Measurements from ENCODE around the gene CACNA1D.

The CACNA1D gene

DNA sequence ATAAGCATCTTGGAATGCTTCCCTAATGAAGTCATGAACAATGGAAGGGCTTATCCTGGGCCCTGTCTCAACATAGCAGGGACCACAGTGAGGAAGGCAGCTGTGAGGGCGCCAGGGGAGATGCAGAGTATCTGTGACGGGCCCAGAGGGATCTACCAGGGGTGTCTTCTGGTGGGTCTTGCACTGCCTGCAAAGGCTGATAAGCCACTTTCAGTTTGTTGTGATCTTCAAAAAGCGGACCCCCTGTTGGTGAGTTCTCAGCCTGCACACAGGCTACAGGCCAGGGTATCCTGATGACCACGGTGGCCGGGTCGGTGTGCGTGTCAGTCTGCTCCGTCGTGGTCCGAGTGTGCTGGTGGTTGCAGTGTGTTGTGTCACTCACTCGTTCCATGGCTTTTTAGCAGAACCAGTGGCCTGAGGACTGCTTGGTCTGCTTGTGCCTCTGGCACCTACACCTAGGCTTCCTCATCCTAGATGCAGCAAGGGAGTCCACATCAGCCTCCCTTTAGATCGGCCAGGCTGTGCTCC, 305.0 kb downstream of the CACNA1D start:
- DNase-seq: no peak

DNA sequence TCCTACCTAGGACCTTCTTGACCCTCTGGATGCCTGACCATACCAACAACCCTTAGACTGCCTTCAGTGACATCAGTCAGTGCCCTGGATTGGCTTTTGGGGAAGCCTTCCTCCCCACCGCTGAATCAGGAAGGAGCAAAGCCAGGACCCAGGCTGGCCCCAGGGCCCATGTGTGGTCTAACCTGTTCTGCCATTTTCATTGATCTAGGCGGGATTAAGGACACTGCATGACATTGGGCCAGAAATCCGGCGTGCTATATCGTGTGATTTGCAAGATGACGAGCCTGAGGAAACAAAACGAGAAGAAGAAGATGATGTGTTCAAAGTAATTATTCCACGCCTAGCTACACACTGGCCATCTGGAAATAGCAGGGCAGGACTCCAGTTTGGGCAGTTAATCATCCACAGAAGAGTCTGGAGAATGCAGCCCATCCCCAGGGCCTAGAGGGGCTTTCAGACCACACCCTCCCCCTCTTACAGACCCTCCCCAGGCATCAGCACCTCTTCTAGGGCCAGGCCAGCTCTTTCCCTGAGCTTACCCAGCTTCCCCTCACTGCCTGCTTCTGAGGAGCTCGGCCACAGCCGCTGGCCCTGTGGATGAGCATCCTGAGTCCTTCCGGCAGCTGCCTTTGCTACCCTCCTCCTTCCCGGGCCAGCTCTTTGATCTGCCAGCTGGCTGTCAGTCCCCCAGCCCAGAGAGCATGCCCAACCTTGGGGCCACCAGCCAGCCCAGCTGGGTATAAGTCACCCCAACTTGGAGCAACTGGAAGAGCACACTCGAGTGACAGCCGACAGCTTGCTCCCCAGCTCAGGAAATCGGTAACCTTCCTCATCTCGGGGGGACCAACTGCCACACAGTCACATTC, 305.9 kb downstream of the CACNA1D start:
- DNase-seq: no peak

GRCh38 chr3:53801319-53801718, 306.9 kb downstream of the CACNA1D start:
- no peak for DNase-seq

GRCh38 chr3:53802256-53802880, 308.0 kb downstream of the CACNA1D start:
- no peak for DNase-seq

DNA sequence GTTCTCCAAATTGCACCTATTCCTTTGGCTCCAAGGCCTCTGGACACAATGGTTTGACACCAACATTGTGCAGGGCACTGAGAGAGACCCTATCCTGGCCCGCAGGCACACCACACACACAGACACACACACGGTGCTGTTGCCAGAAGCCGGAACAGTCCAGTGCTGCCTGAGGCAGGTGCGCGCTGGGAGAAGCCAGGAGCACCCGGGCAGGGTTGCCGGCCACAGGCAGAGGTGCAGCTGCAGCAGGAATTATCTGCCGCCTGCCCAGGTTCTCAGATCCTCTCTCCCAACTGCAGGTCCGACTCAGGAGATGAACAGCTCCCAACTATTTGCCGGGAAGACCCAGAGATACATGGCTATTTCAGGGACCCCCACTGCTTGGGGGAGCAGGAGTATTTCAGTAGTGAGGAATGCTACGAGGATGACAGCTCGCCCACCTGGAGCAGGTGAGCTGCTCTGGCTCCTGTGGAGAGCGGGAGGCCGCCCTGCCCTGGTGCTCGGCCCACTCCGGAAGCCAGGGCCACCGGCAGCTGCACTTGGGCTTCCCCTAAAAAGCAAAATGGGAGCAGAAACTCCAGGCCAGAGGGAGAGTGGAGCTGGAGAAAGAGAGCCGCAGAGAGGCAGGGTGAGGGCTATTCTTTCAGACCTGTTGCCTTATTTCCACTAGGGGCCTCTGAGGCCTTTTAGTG, 308.9 kb downstream of the CACNA1D start:
- DNase-seq: no peak

GRCh38 chr3:53803816-53804695, 309.6 kb downstream of the CACNA1D start:
- no peak for DNase-seq

- DNase-seq: no peak
These were observed 310.5 kb downstream of the CACNA1D start for GRCh38 chr3:53804697-53805462.

DNA sequence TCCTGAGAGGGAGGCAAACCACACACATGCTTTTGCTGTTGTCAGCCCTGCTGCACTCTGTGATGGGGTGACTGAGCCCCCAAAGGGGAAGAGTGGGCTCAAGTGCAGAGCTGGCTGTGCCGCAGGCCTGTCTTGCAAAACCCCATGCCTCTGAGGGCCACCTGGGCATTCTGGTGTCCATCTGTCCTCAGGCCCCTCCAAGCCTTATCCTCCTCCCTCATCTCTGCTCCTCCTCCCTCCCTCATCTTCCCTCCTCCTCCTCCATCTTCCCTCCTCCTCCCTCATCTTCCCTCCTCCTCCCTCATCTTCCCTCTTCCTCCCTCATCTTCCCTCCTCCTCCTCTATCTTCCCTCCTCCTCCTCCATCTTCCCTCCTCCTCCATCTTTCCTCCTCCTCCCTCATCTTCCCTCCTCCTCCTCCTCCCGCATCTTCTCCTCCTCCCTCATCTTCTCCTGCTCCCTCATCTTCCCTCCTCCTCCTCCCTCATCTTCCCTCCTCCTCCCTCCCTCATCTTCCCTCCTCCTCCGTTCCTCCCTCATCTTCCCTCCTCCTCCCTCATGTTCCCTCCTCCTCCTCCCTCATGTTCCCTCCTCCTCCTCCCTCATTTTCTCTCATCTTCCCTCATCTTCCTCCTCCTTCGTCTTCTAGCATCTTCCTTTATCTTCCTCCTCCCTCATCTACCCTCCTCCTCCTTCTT, 311.2 kb downstream of the CACNA1D start:
- DNase-seq: no peak

DNA sequence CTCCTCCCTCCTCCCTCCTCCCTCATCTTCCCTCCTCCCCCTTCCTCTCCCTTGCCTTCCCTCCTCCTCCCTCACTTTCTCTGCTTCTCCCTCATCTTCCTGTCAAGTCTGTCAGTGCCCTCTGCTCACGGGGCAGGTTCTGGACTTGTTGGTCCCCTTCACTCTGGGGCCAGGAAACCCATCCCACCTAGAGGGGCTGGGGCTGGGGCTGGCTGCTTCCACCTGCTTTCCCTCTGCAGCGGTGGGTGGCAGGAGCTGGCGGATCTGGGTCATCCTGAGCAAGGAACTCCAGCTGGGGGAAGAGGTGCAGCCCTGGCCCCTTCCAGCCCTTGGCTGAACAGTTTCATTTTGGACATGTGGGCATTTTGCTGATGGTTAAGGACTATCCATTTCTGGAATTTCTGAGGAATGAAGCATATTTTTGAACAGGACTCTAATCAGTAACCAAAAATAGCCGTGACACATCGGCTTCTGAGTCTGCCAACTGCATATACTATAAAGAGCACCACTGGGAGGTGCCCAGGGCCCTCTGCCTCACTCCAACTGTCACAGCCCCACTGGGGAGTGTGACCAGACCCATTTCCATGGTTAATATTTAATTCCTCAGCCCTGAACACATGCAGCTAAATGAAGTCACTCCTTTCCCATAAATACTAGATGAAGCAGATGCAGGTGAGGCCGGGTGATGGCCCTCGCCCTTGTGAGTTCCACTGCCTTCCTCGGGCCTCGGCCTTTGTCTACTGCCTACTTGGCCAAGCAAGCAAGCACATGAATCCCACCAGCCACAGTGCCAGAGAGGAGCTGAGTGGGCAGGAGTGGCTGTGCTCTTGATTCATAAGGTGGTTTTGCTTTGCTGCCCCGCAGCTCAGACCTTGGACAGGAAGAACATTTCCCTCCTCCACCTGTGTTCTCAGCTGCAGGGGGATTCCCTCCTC, 312.0 kb downstream of the CACNA1D start:
- DNase-seq: no peak

- no peak for DNase-seq
These were observed 312.9 kb downstream of the CACNA1D start for GRCh38 chr3:53807117-53807810.

DNA sequence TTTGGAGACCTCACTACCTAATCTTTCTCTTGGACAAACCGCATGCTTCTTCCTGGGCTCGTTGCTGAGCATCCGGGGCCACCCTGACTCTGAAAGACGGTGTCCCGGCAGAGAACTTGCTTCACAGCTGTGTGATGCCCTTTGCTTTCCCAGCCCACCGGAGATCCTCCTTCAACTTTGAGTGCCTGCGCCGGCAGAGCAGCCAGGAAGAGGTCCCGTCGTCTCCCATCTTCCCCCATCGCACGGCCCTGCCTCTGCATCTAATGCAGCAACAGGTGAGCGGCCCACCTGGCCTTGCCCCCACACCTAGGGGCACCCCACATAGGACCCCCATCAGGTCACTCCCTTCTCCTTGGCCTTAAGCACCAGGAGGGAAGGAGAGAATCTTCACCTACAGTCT, 314.1 kb downstream of the CACNA1D start:
- no peak for DNase-seq

DNA sequence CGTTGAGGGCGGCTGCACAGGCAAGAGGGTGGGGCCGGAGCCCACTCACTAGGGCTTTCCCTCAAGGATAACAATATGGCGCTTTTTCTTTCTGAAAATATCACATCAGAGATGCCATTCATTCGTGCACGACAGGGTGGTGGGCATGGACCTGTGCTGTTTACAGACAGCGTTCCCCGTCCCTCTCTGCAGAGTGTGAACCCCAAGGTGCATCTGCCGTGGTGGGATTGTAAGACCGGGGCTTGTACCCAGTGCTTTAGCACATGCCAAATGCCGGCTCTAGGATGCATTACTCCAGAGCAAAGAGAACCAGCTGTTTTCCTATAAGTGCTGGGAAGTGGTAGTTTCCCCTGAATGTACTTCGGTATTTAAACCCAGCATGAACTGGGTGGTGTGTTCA, 314.9 kb downstream of the CACNA1D start:
- DNase-seq: no peak

- DNase-seq: no peak
These were observed 315.5 kb downstream of the CACNA1D start for GRCh38 chr3:53809764-53810400.

DNA sequence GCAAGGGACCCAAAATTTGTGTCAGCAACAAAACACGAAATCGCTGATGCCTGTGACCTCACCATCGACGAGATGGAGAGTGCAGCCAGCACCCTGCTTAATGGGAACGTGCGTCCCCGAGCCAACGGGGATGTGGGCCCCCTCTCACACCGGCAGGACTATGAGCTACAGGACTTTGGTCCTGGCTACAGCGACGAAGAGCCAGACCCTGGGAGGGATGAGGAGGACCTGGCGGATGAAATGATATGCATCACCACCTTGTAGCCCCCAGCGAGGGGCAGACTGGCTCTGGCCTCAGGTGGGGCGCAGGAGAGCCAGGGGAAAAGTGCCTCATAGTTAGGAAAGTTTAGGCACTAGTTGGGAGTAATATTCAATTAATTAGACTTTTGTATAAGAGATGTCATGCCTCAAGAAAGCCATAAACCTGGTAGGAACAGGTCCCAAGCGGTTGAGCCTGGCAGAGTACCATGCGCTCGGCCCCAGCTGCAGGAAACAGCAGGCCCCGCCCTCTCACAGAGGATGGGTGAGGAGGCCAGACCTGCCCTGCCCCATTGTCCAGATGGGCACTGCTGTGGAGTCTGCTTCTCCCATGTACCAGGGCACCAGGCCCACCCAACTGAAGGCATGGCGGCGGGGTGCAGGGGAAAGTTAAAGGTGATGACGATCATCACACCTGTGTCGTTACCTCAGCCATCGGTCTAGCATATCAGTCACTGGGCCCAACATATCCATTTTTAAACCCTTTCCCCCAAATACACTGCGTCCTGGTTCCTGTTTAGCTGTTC, 316.9 kb downstream of the CACNA1D start:
- no peak for DNase-seq

DNA sequence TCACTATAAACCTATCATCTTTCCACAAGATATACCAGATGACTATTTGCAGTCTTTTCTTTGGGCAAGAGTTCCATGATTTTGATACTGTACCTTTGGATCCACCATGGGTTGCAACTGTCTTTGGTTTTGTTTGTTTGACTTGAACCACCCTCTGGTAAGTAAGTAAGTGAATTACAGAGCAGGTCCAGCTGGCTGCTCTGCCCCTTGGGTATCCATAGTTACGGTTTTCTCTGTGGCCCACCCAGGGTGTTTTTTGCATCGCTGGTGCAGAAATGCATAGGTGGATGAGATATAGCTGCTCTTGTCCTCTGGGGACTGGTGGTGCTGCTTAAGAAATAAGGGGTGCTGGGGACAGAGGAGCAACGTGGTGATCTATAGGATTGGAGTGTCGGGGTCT, 318.0 kb downstream of the CACNA1D start:
- no peak for DNase-seq

GRCh38 chr3:53813229-53813628, 318.8 kb downstream of the CACNA1D start:
- no peak for DNase-seq

DNA sequence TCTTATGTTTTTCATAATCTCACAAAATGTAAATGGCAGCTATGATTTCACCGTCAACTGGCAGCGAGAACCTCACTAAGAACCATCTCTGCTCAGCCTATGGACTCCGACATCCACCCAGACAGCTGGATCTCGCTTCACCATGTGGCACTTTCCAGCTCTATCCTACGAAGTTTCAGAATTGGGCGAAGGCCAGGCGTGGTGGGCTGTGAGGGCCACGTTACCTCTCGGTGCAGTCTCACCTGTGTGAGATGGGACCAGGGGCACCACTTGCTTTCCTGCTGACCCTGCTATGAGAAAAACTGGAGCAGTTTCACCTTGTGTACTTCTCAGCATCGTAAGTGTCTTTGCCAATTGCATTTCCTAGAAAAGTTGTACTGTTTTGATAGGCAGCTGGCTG, 319.5 kb downstream of the CACNA1D start:
- no peak for DNase-seq

DNA sequence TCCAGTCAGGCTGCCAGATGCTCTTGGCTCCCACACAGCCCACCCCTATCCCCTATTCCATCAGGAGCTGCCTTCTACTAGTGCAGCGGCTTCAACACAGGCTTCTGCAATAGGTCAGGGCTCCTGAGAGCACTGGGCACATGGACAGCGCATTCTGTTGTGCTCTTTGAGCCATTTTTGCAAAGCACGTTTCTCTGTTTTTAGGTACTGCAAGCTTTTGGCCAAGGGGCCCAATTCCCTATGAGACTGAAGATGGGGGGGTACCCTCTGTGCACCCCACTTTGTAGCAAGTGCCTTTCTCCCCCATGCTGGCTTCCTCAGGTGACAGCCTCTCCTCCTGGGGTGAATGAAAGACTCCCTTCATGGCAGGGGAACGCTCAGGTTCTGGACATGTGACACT, 320.7 kb downstream of the CACNA1D start:
- DNase-seq: no peak
